Right renal pelvis (tissue), 4 donors: ENCODE results near the gene ZNF385A. TPM values are rescaled to one million over a fixed set of nuclear protein-coding genes. Genes with fewer than 3 reads are reported as not detected.

Source experiments
- DNase-seq, 4 donors: peaks; one replicate each; pipeline ENCODE4 v3.0.0-alpha.2; 2013; ENCODE audit warnings: low read depth in 4 of 4, low spot score in 3 of 4, missing footprints in 1 of 4
- polyA plus RNA-seq, 4 donors: library from polyadenylated mRNA; unstranded; fragments of 120-200 nt; gene quantifications; one replicate each; pipeline ENCODE4 v1.2.1, GENCODE V29; 2013; ENCODE audit not compliant: insufficient read length in 4 of 4

ZNF385A gene
- polyA plus RNA-seq, 4 donors, result 11.7 to 15.7 (median 12.9) TPM

GRCh38 chr12:54394281-54394719 is 9.8 kb upstream of the ZNF385A start:
- no peak for DNase-seq

GRCh38 chr12:54393743-54394142 is 9.2 kb upstream of the ZNF385A start:
- DNase-seq, result no peak

DNA sequence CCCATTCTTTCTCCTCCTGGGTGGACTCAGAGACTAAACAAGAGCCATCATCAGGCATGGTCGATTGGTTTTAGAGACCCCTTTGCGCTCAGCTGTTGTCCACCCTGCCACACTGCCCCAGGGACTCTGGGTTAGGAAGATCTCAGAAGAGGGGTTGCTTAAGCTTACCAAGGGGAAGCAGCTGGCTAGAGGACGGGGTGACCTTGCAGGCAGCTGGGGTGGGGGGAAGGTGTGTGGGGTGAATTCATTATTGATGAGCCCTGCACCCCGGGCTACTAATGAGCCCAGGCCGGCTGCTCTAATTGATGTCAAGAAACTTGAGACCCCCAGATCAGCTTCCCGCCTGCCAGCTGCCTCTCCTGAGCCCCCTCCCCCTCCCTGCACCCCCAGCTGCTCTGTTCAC is 8.7 kb upstream of the ZNF385A start:
- no peak for DNase-seq

- DNase-seq, result no peak
Observed at GRCh38 chr12:54392485-54393206, 8.1 kb upstream of the ZNF385A start.

GRCh38 chr12:54390668-54391551 is 6.4 kb upstream of the ZNF385A start:
- peak in 1 of 4 donors; percentile 44 for DNase-seq

GRCh38 chr12:54390176-54390667 is 5.7 kb upstream of the ZNF385A start:
- DNase-seq, result no peak

- DNase-seq, result no peak
Observed at GRCh38 chr12:54389607-54390175, 5.2 kb upstream of the ZNF385A start.

- no peak for DNase-seq
Observed at GRCh38 chr12:54389134-54389508, 4.6 kb upstream of the ZNF385A start.

GRCh38 chr12:54388237-54389133 is 4.0 kb upstream of the ZNF385A start:
- DNase-seq, result no peak

- DNase-seq, result no peak
Observed at GRCh38 chr12:54387114-54387467, 2.6 kb upstream of the ZNF385A start.

- no peak for DNase-seq
Observed at GRCh38 chr12:54386403-54387113, 2.0 kb upstream of the ZNF385A start.

- no peak for DNase-seq
Observed at GRCh38 chr12:54385251-54385914, 850 bp upstream of the ZNF385A start.

DNA sequence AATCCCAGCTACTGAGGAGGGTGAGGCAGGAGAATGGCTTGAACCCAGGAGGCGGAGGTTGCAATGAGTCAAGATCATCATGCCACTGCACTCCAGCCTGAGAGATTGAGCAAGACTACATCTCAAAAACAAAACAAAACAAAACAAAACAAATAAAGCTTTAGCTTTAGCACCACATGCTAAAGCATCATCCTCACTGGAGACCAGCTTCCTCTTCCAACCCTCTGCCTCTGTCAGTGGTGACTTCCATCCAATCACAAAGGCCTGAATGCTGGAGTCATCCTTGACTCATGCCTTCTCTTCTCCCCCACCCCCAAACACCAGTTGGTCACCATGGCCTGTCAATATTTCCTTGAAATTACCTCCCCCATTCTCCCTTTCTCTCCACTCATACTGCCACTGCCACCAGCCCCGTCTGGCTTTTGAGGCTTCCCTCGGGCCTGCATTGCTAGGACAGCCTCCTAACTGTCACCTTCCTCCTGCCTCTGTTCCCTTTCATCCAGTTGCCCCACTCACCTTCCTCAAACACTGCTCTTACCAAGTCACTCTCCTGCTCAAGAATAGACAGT is 1.4 kb downstream of the ZNF385A start:
- DNase-seq, result no peak

DNA sequence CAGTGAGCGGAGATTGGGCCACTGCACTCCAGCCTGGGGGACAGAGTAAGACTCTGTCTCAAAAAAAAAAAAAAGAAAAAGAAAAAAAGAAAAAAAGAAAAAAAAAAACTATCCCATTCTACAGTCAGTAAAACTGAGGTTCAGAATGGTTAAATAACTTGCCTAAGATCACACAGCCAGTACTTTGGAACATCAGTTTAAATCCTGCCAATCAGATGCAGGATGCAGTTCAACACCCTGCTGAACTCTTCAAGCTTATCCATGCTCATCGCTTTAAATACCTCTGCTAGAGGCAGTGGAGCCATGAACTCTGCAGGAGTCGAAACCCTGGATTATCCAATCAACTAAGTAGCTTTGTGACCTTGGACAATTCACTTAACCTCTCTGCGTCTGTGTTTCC is 3.4 kb downstream of the ZNF385A start:
- no peak for DNase-seq

GRCh38 chr12:54379398-54380201 is 4.9 kb downstream of the ZNF385A start:
- peak in 1 of 4 donors; percentile 86 for DNase-seq

DNA sequence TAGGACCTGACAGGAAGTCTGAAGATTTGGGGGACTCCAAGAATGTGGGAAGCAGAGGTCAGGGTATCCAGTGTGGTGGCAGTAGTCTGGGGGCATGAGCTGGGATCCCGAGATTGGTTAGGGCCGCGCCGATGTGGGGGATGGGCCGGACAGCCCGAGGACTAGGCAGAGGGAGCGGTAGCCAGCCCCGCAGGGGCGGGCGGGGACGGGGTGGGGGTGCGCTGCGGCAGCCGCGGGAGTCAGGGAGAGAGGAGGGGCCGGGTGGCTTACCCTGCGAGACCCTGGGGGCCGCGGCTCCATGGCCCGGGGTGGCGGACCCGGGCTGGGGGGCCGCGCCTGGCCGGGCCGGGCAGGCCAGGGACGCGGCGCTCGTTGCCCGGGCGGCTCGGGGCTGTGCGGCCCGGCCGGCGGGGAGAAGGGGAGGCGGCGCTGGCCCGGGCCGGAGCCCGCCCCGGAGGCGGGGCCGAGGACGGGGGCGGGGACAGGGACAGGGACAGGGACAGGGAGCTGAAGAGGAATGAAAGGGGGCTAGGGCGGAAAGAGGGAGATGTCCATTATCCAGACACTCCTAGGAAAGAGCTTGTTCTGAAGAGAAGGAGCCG is 5.6 kb downstream of the ZNF385A start:
- no peak for DNase-seq

GRCh38 chr12:54377797-54378515 is 6.6 kb downstream of the ZNF385A start:
- no peak for DNase-seq
